UCSD-AML1 (cell line): ENCODE data around the gene EYA2.
"Not testable (repeated sequence)": the region's sequence is repeated elsewhere in the genome, so short reads cannot be mapped to it uniquely, and the experiment has no call there.

ENCODE experiments used
- DNase-seq: peaks from one replicate; lab custom pipeline; 2025; ENCODE audit not compliant: unreplicated experiment; lab: John Stamatoyannopoulos, UW

Gene EYA2

GRCh38 chr20:46951840-46952497 lies 57.3 kb downstream of the EYA2 start:
- DNase-seq = no peak

GRCh38 chr20:46953596-46953995 lies 59.0 kb downstream of the EYA2 start:
- no peak for DNase-seq

GRCh38 chr20:46954490-46955038 lies 59.9 kb downstream of the EYA2 start:
- DNase-seq = no peak

DNA sequence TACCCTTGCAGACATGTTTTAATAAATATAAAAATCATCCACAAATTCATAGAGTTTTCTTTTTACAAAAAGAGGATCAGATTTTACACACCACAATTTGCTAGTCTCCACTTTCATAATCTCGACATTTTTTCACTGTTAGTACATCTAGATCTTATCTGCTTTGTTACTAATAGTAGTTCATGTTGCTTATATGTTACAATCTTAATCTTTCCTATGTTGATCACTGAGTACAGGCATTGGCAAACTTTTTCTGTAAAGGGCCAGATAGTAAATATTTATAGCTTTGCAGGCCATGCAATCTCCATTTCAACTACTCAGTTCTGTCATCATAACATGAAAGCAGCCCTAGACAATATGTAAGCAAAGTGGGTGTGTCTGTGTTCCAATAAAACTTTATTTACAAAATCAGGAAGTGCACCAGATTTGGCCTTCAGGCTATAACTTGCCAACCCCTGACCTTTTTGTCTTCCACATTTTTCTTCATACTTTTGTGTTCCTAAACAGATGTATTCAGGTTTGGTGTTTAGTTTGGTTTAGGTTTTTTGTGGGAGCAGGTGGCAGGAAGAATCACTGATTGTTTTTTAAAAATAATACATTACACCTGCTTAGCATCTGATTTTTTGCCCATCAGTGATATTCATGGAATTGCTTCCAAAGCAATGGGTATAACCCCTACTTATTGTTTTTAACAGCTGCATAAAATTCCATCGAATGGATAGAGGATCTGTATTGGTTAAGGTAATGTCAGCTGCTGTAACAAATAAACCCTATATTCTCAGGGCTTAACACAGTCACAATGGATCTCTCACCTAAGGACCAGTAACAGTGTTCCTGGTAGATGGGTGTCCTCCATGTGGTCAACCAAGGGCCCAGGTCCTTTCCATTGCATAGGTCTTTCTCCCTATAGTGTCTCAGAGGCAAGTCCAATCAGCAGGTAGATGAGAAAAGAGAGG lies 61.2 kb downstream of the EYA2 start:
- DNase-seq = no peak

DNA sequence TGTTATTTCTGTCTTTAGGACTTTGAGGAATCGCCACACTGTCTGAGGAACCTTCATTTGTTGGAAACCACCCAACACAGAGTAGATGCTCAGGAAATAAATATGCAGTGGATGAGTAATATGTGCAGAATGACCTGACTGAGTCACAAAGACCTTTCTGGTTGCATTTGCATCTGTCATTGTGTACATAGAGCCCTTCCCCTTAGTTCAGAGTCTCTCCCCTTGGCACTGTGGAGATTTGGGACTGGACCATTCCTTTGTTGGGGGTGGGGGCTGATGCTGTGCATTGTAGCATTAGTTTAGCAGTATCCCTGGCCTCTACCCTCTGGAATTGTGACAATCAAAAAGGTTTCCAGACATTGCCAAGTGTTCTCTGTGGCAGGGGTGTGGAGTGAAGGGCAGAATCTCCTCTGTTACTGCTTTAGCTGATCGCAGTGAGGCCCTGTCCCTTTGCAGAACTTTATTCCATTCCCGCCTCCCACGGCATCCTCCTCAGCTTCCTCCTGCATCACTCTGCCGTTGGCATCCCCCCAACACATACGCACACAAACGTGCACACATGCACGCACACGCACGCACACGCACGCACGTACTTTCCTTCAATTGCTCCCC lies 64.5 kb downstream of the EYA2 start:
- DNase-seq = no peak

DNA sequence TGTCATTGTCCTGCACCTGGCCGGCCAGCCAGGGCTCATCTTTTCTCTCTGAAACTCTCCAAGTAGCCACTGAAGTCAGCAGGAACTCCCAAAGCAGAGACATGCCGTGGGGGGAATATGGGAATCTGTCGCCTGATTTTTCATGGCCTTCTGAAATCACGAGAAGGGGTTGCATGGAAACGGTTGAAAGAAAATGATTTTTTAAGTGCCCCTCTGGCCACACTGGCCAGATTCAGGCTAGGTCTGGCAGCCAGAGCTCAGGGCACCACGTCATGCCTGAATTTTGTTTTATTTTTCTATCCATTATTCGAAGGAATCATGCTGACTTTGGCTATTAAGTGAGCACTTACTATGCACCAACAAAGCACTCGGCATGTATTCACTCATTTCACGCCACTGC lies 65.2 kb downstream of the EYA2 start:
- no peak for DNase-seq

DNA sequence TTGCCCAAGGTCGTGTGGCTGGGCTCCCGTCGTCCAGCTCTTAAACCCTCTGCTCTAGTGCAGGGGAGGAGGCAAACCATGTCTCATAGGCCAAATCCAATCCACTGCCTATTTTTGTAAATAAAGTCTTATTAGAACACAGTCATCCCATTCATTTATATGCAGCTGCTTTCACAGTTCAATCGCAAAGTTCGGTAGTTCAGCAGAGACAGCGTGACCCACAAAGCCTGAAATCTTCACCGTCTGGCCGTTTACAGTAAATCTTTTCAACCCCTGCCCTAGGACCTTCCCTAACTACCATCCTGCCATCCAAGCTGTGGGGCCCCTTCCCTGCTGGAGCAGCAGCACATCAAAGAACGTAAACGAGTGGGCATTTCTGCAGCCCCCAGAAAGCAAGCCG lies 65.9 kb downstream of the EYA2 start:
- DNase-seq = no peak

GRCh38 chr20:46961968-46962367 lies 67.3 kb downstream of the EYA2 start:
- not testable (repeated sequence) for DNase-seq

DNA sequence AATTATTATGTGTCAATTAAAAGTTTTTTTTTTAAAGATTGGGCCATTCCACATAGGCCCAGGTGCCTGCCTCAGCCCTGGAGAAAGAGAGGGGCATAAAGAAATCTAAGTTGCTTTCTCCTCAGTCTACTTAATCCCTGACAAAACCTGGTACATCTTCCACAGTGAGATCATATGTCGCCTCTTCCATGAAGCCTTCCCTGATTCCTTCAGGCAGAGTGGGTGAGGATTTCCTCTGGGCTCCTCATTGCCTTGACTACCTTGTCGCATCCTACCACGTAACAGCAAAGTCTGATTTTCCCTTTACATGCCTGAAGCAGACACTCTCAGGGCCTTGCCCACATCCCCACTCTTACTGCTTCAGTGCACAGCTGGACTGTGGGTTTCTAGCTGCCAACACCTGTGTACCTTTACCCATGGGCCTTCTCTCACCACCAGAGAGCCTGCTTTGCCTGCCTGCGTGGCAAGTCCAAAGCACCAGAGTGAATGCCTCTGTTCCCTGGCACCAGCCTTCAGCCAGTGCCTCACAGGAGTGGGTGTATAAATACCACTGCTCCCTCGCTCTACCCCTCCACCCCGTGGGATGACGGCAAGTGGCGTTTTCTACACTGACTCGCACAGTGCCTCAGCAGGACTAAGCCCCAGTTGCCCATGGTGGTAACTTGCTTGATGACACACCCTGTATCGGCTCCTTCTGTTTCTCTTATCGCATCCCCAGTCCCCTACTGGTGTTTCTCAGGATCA lies 68.0 kb downstream of the EYA2 start:
- no peak for DNase-seq

GRCh38 chr20:46963196-46963529 lies 68.5 kb downstream of the EYA2 start:
- DNase-seq = no peak

GRCh38 chr20:46963758-46964617 lies 69.3 kb downstream of the EYA2 start:
- DNase-seq = no peak

DNA sequence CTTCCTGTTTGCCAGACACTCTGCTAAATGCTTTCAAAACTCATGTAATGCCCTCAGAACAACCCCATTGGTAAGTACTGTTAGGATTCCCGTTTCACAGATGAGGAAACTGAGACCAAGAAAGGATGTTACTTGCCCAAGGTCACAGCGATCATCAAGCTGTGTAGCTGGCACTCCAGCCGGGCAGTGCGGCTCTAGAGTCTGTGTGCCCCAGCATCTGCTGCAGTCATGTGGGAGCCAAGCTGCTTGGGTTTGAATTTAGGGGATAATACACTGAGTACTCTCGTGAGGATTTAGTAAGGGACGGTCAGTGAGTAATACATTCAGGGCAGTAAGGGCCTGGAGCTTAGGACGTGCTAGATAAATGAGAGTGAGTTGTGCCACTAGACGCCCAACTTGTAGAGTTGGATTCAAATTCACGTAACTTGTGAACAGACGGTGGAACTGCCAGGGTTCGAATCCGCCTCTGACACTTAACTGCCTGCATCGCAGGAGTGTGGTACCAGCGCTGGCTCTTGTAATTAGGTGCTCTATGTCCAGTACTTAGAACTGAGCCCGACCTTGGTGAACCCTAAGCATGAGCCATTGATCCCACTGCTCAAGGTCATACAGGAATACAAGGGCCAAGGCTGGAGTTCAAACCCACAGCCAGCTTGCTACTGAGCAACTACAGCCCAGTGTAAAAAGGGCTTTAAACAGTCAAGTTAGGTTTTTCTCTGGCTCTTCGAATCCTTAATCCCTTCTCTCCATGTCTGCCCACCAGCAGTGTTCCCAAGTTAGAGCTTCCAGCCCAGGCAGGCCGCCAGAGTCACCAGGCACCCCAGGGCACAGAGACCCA lies 70.2 kb downstream of the EYA2 start:
- DNase-seq = no peak

- DNase-seq = no peak
Measured at GRCh38 chr20:46965477-46965876, 70.8 kb downstream of the EYA2 start.

GRCh38 chr20:46967646-46968045 lies 73.0 kb downstream of the EYA2 start:
- DNase-seq = no peak

- DNase-seq = no peak
Measured at GRCh38 chr20:46970937-46971630, 76.4 kb downstream of the EYA2 start.

DNA sequence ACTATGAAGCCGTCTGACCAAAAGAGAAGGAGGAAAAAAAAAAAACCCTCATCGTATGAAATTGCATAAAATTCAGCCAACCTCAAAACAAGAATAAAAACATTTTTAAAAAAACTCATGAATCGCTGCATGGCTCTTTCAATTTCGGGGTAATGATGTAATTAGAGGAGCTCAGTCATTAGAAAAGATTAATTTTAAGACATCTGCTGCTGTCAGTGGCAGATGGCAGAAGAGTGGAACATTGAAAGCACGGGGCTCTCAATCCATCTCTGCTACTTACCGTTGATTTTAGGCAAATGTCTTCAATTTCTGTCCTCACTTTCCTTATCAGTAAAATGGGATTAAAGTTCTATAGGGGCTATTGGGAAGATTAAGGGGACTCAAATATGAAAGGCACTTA lies 79.1 kb downstream of the EYA2 start:
- DNase-seq = no peak

GRCh38 chr20:46974669-46975434 lies 80.2 kb downstream of the EYA2 start:
- no peak for DNase-seq

DNA sequence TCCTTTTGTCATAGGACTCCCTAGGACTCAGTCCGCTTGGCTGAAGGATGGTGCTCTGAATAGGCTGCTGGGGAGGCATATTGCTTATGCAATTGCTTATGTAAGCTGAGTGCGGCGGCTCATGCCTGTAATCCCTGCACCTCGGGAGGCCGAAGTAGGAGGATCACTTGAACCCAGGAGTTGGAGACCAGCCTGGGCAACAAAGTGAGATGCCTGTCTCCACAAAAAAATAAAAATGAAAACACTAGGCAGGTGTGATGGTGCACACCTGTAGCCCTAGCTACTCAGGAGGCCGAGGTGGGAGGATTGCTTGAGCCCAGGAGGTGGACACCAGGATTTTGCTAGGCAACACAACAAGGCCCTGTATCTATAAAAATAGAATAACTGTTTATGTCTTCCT lies 81.3 kb downstream of the EYA2 start:
- DNase-seq = no peak
